Pancreas (tissue), 10 donors: ENCODE measurements around the gene HSPA13. TPM values are rescaled to one million over a fixed set of nuclear protein-coding genes. Genes with fewer than 3 reads are reported as not detected.

Experiments used
- ATAC-seq, 4 donors: fragments of 200-7000 bp; cut with Tn5 transposase; one replicate each; pipeline versions ENCODE4 v1.8.0 to v1.9.1; 2020; ENCODE audit warnings: mild to moderate bottlenecking in 4 of 4, moderate library complexity in 4 of 4
- DNase-seq, 6 donors: peaks; one replicate each; pipeline ENCODE4 v3.0.0-alpha.2; 2020
- FAIRE-seq: peaks from 2 replicates; lab custom pipeline; 2012; peaks lifted over from hg19 to GRCh38; lab: Jason Lieb, UNC
- H3K27ac ChIP-seq, 4 donors: fragments of 200-600 bp; sonication (generic); 1 replicate in 3 of 4; 2 replicates in 1 of 4; pipeline versions ENCODE4 v1.5.0 to v1.8.0; 2020
- H3K27me3 ChIP-seq, 4 donors: fragments of 200-600 bp; one replicate each; pipeline ENCODE4 v1.8.0; 2021
- H3K36me3 ChIP-seq, 3 donors: fragments of 200-600 bp; sonication (generic) in 1 of 3; one replicate each; pipeline versions ENCODE4 v1.5.0 to v1.8.0; 2020 to 2021
- H3K4me1 ChIP-seq, 3 donors: fragments of 200-600 bp; one replicate each; pipeline ENCODE4 v1.8.0; 2021
- H3K4me3 ChIP-seq, 4 donors: fragments of 200-600 bp; sonication (generic) in 2 of 4; one replicate each; pipeline versions ENCODE4 v1.5.0 to v1.8.0; 2020 to 2021
- H3K9me3 ChIP-seq, 4 donors: fragments of 200-600 bp; one replicate each; pipeline ENCODE4 v1.8.0; 2021
- CTCF ChIP-seq, 4 donors: fragments of 200-600 bp; sonication (generic) in 3 of 4; IDR thresholded peaks; one replicate each; pipeline versions ENCODE4 v1.5.0 to v1.8.0; 2021; ENCODE audit warnings: antibody characterized with exemption in 4 of 4
- WGBS, 2 donors: extraction: QIAGEN DNeasy Blood & Tissue Kit; methylation state at CpG; one replicate each; pipeline ENCODE4 v1.1.7; 2013; 5-methylcytosine and 5-hydroxymethylcytosine counted together
- intact Hi-C, 3 donors: fragments of 100-400 bp; cut with DNase I; formaldehyde crosslinking; loops; one replicate each; pipeline versions ENCODE4 v1.11.1 to v1.14.2; 2022
- polyA plus RNA-seq, 2 donors: library from polyadenylated mRNA; stranded (reverse); fragments of 200-250 nt; gene quantifications; one replicate each; pipeline ENCODE4 v1.2.3, GENCODE V29; 2013
- total RNA-seq, 6 donors: library from RNA; stranded (reverse); fragmentation: NEBNext Ultra II Directional in 4 of 6; extraction: Animal tissue kit (Norgen Biotek cat#: 25700) in 4 of 6; gene quantifications; one replicate each; pipeline versions ENCODE4 v1.2.1 to v1.2.4, GENCODE V29; 2021 to 2023
- donor health status: healthy with polysubstance abuse.
- donor health status: DM: no; HTN: no; CAD: no; lungs with moderate emphysema.
- donor health status: DM: no; HTN: no; CAD: no.
- donor health status: control.
- donor health status: control.
- donor health status: Bipolar disorder and iron deficiency.
- donor health status: DM: yes; HTN: yes; CAD: no.
- donor health status: DM: no; HTN: no; CAD: no.
- donor health status: DM: no; HTN: no; CAD: no.
- donor health status: DM: yes; HTN: yes; CAD: no.

HSPA13 gene
- total and polyA plus RNA-seq, 8 donors, result 3.1 to 22.7 (median 13.8) TPM

DNA sequence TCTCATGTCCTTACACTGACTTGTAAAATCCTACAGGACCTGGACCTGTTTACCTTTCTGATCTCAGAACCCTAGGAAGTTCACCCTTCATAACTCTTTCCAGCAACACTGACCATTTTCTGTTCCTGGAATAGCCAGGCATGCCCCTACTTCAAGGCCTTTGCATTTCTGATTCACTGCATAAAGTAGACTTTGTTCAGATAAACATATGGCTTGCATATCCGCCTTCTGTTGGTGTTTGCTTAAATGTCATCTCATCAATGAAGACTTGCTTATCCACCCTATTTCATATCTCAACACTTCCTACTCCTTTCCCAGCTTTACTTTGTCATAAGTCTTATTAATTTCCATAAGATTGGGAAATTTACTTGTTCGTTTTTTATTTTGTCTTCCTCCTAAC, 57.4 kb downstream of the HSPA13 start:
- Histone ChIP-seq H3K4me3 (no peak overlapping the region), H3K27ac (no peak overlapping the region), H3K4me1 (no peaks in the 10 kb centered on the region), H3K36me3 (no peaks in the 10 kb centered on the region), H3K27me3 (no peaks in the 10 kb centered on the region), H3K9me3 (no peaks in the 10 kb centered on the region)
- DNase-seq, result no peak
- TF ChIP-seq CTCF (IDR thresholded peaks at IDR 0.05), result no peak
- WGBS, 2 donors, result 25 to 37% methylated on average over 2 of the region's 2 CpGs
- FAIRE-seq, result no peak
- intact Hi-C loops, result no loop called here
- no peak for ATAC-seq

Other genes with a start within 250 kb of the HSPA13 start
- gene LIPI, start 172.2 kb downstream of the HSPA13 start, total RNA-seq, result not detected
- gene LIPI, start 172.2 kb downstream of the HSPA13 start, polyA plus RNA-seq, result not detected
- gene RBM11, start 167.0 kb downstream of the HSPA13 start, total RNA-seq, result 1 to 10 TPM in 1 of 6 donors, under 1 TPM in 5; 0.28 to 1.5 (median 0.50) TPM
- gene RBM11, start 167.0 kb downstream of the HSPA13 start, polyA plus RNA-seq, result 1 to 10 TPM; 1.6 to 4.3 TPM
- 1 to 10 TPM in 3 of 6 donors, under 1 TPM in 3; 0.12 to 5.0 (median 1.2) TPM for gene SAMSN1, start 163.2 kb upstream of the HSPA13 start, total RNA-seq
- 1 to 10 TPM in 1 of 2 donors, under 1 TPM in 1; 0.87 to 1.3 TPM for gene SAMSN1, start 163.2 kb upstream of the HSPA13 start, polyA plus RNA-seq